ENCODE results near the gene PACRG.

Gene PACRG

DNA sequence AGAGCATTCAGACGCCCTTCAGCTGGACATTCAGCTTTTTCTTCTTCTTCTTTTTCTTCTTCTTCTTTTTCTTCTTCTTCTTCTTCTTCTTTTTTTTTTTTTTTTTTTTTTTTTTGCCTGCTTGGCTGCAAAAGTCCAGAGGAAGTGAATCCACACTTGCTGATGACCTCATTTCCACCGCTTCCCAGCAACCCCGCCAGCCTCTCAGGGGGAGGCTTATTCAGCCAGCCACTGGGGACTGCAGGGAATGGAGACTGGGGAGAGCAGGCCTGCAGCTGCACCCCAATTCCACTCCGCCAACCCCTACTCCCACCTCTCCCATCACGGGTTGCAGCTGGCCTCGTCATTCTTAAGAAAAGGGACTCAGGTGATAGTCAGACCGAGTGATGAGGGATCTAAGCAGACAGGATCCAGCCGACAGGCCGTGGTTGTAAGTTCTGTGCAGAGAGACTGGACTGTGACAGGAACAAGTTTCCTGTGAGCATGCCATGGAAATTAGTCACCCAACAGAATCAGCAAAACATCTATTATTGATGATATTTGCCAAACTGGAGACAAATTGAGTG, 627.7 kb downstream of the PACRG start:
- no peak for DNase-seq (ENCODE audit: low read depth)

DNA sequence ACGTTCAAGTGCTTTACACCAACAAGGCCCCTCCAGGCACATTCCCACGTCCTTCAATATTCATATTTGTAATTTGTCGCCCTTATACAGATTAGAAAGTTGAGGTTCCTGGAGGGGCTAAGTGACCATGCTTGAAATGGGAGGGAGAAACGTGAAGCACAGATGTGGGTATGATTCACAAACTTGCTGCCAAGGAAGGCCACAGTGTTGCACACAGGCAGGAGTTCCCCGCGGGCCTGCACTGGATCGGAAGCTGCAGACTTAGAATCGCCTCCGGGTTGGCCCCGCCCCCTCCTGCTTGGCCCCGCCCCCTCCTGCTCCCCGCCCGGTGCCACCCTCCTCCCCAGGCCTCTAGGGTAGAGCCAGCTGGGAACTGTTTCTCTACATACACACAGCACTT, 628.5 kb downstream of the PACRG start:
- DNase-seq (ENCODE audit: low read depth) = no peak

DNA sequence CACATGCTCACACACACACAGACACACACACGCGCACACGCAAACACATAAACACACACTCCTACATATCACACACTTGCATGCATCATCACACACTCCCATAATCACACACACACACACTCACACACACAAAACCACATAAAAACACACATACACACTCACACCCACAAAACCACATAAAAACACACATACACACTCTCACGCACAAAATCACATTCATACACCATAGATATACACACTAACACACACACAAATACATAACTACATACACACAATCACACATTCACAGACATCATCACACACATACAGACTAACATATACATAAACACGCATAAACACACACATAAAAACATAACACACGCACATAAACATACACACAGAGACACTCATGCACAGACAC, 629.0 kb downstream of the PACRG start:
- no peak for DNase-seq (ENCODE audit: low read depth)

DNA sequence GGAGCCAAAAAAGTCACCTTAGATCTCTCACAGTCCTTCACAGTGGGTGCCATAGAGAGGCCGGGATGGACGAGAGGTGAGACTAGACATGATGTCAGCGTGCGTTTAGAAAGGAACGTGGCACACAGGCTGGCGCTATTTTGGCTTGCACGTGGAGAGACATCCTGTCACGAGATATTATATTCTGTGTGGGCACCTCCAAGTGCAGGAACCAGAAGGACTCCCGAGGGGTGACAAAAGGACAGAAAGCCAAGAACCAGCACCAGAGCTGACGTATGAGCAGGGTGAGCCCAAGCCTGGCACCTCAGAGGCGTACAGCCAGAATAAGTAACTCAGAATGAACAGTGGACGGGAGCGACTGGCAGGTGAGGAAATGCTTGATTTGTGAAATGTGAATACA, 636.9 kb downstream of the PACRG start:
- DNase-seq (ENCODE audit: low read depth) = no peak

Data from stimulated activated CD8-positive, alpha-beta memory T cell treated with anti-CD3 and anti-CD28 coated beads, Interleukin-12 subunit alpha, Interleukin-12 subunit beta, amount 100 ng/mL, for 4 hours (primary cell).